Lower leg skin (tissue), 3 donors: ENCODE results near the gene RNF217.

ENCODE experiments used
- CTCF ChIP-seq, 3 donors: fragments of 450-650 bp; IDR thresholded peaks; one replicate each; pipeline ENCODE4 v1.5.1; 2016; ENCODE audit warnings: antibody characterized with exemption in 3 of 3, mild to moderate bottlenecking in 3 of 3, moderate library complexity in 2 of 3
- POLR2A ChIP-seq, 2 donors: fragments of 450-650 bp; IDR thresholded peaks; one replicate each; pipeline ENCODE4 v1.6.1; 2016 to 2017; ENCODE audit warnings: antibody characterized with exemption in 2 of 2, mild to moderate bottlenecking in 1 of 2, moderate library complexity in 1 of 2

GRCh38 chr6:125004198-125004597, 42.0 kb downstream of the RNF217 start:
- TF ChIP-seq CTCF (IDR thresholded peaks at IDR 0.05) (no peak), POLR2A (IDR thresholded peaks at IDR 0.05) (no peak)
